Kidney glomerular epithelial cell (primary cell): ENCODE results near the gene CHKA.
A peak's percentile ranks its signal among the peaks of the same experiment; 100 is the strongest.

Experiments
- DNase-seq: peaks from one replicate; lab custom pipeline; 2025; lab: John Stamatoyannopoulos, UW

CHKA gene

DNA sequence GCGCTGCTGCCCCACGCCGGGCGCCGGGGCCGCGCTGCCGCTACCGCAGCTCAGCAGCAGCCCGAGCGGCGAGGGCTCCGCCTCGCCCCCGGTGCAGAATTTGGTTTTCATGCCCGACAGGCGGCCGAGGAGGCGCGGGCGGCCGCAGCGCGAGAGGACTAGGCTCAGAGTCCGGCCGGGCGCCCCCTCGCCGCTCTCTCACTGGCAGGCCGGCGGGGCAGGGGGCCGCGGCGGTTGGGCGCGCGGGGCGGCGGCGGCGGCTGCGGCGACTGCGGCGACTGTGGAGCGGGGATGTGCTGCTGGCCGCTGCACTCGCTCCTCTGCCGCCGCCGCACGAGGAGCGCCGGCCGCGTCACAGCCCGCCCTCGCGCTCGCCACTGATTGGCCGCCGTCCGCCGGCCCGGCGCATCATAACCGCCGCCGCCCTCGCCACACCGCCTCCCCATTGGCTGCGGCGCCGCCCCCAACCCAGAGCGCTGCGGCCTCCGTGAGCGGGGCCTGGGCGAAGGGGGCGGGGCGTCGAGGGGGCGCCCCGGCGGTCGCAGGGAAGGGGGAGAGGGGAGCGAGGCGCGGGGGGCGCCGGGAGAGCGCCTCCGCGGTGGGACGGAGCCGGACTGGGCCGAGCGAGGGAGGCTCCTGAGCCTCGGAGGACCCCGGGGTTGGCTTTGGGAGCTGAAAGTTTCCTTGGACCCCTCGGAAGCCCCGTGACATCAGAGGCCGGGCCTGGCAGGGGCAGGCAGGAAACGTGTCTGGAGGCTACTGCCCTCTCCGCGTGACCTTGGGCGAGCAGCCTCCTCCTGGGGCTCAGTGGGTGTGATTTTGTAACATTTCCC, at the start of gene CHKA:
Gene CHKA (minus strand): TSS at position 322 of the 833 bp plus-strand sequence. CDS start 211 bp downstream, at position 111.
- DNase-seq: peak; percentile 86

DNA sequence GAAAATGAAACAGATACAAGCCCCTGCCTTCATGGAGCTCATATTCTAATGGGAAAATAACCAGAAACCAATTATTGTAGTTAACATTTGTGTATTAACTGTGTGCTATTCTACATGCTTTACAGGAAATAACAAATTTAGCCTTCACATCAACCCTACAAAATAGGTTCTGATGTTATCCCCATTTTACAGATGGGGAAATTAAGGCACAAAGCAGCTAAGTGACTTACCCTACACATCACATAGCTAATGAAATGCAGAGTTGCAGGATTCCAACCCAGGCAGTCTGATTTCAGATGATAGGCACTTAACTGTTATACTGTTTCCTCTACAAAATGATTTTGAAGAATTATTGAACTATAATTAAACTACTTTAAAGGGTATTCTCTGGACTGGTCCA, 48.3 kb upstream of the CHKA start:
- DNase-seq: no peak

DNA sequence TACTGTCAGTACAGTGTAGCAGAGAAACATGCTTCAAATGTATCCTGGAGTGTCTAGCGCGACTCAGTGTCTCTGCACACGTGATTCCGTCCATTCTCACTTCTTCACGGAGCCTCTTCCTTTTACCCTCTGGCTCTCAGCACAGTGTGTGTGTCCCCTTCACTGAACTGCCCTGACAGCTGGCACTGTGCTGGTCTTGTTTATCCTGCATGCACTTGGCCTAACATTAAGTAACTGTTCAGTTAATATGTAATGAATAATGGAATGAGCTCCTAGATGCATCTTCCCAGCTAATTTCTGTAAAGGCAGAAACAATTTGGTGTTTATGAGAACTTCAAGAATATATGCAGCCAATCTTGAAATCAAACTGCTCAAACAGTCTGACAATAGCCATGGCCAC, 47.5 kb upstream of the CHKA start:
- no peak for DNase-seq

DNA sequence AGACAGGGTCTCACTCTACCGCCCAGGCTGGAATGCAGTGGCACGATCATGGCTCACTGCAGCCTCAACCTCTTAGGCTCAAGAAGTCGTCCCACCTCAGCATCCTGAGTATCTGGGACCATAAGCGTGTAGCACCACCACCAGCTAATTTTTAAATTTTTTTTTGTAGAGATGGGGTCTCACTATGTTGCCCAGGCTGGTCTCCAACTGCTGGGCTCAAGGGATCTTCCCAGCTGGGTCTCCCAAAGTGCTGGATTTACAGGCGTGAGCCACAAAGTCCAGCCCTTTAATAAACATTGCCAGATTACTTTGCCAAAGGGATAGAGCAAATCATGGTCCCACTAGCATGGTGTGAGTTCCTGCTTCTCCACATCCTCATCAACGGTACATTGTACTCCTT, 46.3 kb upstream of the CHKA start:
- no peak for DNase-seq

DNA sequence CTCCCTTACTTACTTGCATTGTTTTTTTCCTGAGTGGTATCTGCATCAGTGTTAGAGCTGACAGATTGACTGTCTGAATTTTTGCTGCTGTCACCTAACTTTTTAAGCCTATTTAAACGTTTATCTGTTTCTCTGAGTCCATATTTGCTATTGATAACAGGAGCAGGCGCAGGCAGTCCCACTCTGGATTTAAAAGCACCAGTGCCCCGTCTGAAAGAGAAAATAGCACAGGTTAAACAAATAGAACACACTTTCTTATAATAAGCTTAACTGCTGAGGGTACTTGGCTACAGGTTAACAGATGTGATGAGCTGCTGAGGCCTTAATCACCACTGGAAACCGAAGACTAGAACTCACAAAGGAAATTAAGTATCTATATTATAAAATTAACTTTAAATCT, 45.8 kb upstream of the CHKA start:
- no peak for DNase-seq

DNA sequence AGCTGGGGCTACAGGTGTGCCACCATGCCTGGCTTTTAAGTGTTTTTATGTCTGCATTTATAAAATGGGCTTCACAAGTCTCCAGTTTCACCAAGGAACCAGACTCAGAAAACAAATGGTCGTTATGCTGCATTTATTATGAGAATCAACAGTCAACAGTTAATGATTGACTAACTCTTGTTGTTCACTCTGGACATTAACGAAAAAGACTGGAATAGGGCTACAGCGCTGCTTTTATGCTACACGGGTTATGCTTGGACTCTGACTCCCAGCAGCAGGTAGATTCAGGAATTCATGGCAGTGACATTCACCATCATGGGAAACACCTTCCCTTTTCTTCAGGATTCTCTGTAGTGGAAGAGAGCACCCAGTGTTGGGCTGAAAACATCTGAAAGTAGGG, 44.4 kb upstream of the CHKA start:
- DNase-seq: no peak

DNA sequence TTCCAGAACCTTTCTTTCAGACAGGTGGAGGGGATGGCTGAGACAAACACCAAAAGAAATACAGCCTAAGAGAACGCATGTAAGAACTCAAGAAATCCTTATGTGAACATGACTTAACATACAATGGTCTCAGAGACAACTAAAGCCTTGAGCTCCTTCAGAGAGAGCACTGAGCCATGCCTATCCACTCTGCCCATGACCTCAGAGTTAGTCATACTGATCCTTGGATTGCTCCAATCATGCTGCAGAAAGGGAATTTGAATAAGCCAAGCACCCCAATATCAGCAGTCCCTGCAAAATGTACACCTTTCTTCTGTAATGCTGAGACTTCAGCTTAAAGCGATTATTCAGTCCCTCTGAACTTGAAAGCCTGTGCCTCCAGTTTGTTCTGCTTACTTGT, 43.2 kb upstream of the CHKA start:
- peak; percentile 32 for DNase-seq

DNA sequence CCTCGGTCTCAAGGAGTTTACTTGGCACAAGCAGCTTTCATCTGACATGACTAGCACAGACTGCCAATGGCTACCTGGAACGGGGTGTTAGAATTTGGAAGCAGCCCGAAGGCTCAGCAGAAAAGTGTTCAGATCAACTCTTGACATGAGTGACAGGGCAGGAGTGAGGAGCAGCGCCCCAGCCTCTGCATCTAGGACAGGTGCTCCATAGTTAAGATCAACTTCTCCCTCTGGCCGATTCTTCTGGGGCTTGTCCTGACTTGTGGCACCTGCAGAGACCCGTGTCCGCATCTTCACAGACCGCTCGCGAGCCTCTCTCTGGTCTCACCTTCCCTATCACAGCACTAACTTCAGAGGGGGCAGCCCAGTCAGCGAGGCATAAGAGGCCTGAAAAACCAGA, 42.5 kb upstream of the CHKA start:
- DNase-seq: no peak

DNA sequence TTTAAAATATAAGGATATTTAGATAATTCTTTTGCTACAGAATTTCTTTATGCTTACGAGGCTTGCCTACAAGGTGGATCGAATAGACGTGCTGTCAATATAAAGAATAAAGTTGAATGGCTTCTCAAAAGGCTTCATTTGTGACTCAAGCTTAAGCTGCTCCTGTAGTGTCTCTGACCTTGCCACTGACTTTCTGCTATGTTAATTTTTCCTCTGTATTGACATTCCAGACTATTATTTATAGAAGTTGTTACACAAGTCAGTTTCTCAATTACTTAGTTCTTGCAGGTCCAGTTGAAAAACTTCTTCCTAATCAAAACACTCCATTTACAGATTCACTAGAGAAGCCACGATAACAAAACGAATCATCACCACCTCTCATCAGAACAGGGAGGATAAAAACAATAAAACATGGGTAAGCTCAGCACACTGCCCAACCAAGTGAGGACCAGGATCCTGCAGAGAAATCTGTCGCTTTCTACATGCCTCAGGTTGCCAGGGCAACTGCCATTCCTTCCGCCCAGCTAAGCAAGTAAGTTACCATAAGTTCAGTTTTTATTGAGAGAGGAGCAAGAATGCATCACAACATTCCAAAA, 39.0 kb upstream of the CHKA start:
- DNase-seq: peak; percentile 39

DNA sequence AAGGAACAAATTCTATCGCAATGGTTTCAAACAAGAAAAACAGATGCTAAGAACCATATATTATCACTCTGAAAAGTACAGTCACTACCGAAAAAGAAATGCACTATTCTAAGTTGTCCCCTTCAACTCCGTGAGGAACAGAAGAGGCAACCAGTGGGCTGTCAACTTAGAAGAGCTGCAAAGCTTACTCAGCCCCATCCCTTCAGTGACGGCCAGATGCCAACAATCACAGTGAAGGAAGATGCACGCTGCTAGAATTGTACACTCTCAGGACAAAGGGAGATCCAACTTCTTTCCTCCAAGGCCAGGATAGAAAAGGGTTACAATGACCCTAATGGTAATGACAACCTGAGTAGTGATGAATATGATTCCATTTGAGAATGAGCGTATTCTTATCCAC, 38.5 kb upstream of the CHKA start:
- DNase-seq: no peak

DNA sequence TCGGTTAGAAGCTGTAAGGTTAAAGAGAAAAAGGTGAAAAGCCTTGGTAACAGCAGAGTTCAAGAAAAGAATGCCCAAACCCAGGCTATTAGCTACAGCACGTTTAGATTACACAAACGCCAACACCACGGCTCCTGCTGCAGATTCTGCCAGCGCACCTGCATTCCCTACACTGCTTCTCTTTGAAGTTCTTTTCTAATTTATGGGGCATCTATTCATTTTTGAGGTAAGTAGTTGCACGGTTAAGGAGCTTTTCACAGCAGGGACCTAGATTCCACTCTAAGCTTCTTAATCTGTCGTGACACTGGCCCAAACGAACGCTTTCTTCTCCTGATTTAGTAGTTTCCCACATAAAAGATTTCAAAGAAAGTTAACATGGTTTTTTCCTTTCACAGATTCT, 38.0 kb upstream of the CHKA start:
- no peak for DNase-seq

DNA sequence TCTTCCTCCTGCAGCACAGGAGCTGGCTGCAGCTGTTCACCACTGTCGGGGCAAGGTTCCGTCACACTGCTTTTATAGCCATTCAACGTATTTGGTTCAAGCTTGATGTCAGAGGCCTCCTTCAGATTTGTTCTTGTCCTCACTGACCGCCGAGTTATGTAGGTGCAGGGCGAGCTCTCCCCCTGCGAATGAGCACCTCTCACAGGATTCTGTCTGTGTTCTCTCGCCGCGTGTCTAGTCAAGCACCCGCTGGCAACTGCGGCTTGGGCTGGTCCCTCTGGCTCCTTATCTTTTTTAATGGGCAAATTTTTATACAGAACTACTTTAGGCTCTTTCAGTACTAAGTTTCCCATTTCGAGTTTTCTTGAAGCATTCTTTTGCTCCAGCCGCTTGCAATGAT, 37.4 kb upstream of the CHKA start:
- DNase-seq: no peak

DNA sequence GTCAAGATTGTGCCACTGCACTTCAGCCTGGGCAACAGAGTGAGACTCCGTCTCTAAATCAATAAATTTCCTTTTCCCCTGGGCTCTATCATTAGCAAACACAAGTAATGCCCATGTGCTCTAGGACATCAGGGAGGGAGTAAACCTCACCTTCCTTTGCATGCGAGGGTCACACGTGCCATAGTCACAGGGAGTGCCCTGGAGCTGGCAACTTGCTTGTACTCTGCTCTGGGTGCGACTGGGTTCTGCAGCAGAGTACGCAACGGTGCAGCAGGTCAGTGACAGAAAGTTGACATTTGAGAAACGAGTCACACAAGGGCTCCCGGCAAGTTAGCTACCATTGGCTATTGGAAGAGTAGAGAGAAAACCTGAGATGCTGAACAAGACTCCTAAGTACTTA, 32.6 kb upstream of the CHKA start:
- no peak for DNase-seq

DNA sequence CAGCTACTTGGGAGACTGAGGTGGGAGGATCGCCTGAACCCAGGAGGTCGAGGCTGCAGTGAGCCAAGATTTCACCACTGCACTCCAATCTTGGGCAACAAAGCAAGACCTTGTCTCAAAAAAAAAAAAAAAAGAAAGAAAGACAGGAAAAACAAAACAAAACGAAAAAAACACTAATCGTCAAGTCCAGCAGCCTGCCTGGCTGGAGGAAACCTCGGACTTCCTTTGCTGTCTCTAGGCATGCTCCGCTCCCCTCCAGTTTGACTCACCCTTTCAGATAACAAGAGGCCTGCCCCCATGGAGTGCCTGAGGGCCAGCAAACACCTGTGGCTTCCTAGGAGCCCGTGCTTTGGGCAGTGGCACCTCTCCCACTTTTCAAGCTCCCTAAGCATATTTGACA, 28.8 kb upstream of the CHKA start:
- DNase-seq: peak; percentile 2

DNA sequence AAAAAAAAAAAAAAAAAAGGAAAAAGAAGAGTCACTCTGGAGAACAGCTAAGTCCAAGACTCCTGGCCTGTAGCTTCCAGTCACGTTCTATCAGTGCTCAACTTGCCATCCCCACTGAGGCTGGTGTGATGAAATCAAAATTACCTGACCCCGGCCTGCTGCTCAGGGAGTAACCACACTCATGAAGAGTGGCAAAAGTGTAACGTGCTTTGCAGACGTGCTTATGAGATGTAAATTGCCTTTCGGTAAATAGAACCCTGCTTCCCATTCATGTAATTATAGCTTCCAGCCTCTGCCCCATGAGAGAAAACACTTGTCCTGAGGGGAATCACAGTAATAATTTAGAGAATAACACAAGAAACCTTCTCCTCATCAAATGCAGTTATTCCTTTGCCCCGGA, 28.2 kb upstream of the CHKA start:
- no peak for DNase-seq

DNA sequence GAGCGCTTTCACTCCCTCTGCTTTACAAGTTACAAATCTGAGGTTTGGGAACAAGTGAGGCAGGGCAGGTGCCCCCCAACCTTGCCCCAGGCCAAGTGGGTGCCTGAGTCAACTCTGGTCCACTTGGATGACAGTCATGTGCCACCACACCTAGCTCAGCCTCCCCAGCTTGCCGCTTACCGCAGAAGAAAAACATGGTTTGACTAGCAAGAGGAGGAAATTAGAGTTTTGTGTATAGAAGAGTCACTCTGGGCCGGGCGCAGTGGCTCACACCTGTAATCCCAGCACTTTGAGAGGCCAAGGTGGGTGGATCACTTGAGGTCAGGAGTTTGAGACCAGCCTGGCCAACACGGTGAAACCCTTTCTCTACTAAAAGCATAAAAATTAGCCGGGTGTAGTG, 27.7 kb upstream of the CHKA start:
- no peak for DNase-seq

DNA sequence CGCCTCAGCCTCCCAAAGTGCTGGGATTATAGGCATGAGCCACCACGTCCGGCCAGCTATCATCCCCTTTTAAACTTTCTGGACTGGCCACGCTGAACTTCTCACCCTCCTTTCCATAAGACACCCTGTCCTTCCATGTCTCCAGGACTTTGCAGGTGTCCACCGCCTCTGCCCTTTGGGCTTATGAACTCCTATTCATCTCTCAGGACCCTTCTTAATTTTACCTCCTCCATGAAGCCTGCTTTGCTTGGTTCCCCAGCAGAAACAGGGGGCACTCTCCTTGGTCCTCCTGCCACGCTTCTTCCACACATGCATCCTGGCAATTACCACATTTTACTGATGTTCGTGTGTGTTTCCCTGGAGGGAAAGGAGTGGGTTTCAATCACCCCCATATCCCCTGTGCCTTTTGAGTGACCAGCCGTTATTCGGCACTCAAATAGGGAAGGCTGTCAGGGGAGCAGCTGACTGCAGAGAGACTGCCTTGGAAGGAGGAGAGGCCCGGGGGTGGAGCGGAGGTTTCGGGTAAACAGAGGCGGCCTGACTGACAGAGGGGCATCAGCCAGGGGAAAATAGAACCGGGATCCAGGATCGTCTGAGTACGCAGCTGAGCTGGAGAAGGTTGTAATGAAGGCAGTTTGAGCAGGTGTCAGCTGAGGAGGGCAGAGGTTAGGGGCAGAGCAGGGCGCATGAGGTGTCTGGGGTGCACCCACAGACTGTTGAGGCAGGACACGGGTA, 27.1 kb upstream of the CHKA start:
- no peak for DNase-seq

DNA sequence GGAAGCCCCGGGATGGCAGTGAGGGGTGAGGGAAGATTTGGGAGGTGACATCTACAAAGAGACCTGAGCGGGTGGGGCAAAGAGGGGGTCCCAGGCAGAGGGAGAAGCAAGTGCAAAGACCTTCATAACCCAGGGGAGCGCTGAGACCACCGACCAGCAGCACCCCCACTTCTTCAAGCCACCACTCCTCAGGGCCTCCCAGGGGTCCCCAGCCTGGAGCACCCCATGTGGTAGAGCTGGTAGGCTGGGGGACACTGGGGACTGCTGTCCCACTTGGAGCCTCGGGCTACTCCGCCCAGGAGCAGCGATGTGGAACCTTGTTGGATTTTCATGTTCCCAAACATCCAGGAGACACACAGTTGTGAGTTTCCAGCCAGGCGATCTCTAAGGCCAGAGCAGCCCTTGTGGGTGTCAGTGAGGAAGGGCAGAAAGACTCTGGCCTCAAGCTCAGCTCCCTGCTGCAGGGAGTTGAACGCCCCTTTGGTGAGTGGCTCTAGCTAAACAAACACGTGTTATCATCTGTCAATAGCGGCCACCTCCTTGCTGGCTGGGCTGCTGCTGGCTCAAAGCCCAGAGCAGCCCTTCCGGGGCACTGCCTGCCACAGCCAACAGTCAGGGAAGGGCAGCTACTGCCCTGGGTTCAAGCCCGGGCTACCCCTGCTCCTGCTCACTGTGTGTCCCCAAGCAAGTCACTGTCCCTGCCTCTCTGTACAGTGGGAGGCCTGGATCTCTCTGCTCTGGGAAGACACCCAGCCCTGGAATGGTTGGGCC, 25.7 kb upstream of the CHKA start:
- peak; percentile 38 for DNase-seq

DNA sequence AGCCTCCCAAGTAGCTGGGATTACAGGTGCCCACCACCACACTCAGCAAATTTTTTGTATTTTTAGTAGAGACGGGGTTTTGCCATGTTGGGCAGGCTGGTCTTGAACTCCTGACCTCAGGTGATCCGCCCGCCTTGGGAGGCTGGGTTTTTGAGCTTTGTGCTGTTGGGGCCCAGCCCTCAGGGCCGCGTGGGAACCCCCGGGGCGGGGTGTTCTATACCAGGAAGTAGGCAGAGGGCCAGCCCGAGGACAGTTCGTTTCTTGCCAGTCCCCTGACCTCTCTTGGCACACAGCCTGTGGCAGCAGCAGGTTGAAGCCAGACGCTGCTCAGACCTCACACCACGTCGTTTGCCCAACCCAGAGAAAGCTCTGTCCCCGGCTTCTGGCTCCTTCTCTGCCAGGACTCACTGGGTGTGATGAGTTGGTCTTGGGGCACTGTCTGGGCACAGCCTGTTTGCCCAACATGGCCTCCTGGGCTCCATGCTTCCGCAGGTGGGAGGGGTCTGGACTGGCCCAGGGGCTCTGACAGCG, 24.9 kb upstream of the CHKA start:
- DNase-seq: no peak

DNA sequence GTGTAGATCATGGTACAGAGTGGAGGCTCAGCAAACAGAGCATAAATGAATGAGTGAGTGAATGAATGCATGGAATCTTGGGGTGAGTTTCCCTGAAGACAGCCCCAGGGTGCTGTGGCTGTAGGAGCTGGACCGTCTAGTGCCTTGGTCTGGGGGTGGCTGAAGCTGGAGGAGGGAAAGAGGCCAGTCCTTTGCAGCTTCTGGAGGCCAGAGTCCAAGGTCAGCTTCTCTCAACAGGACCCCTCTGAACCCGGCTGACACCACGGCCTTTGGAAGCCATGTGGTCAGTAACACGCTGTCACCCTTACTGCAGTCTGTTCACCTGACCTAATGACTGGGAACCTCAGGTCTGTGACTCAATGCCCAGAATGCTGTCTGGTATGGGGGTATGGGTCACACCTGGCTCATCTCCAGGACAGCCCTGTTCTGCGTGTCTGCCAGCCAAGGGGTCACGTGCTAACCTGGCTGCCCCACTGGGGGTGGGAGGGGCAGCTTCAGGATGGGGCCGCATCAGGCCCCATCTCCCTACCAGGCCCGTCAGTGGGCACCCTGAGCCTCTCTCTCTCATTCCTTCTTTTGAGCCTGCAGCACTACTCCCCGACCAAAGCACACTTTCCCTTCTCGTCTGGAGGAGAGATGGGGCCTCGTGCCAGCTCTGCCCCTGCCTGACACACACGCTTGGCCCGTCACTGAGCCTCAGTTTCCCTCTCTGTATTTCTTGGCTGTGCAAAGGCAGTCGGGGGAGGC, 24.1 kb upstream of the CHKA start:
- DNase-seq: no peak

DNA sequence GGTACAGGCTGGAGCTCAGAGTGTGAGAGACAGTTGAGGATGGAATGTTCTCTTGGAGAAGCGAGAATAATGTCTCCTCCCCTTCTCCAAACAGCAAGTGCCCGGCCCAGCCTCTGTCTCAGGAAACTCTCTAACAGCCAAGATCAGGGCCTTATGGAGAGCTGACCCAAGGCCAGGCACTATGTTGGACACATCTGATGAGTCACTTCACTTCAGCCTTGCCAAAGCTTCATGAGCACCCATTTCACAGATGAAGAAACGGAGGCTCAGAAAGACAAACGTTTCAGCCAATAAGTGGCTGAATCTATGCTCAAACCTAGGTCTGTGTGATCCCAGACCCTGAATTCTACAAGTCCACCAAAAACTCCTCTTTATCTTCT, 22.1 kb upstream of the CHKA start:
- no peak for DNase-seq
